Measurements from ENCODE around the gene PAGR1. TPM values are rescaled to one million over a fixed set of nuclear protein-coding genes. Genes with fewer than 3 reads are reported as not detected.
"Not testable (repeated sequence)": the region's sequence is repeated elsewhere in the genome, so short reads cannot be mapped to it uniquely, and the experiment has no call there.

The PAGR1 gene
- 13.2 and 15.2 TPM in 2 replicates for total RNA-seq

- peak; percentile 99 to 100 for DNase-seq (ENCODE audit: low read depth in 2 of 2)
Measured at GRCh38 chr16:29815793-29816693, at the start of gene PAGR1. PAGR1 (plus strand) TSS chr16:29816152; CDS start chr16:29816526, 374 bp downstream.

GRCh38 chr16:29766571-29766970 is 49.4 kb upstream of the PAGR1 start:
- no peak for DNase-seq (ENCODE audit: low read depth in 2 of 2)

GRCh38 chr16:29767062-29767461 is 48.9 kb upstream of the PAGR1 start:
- DNase-seq (ENCODE audit: low read depth in 2 of 2): no peak

- DNase-seq (ENCODE audit: low read depth in 2 of 2): no peak
Measured at GRCh38 chr16:29769507-29769906, 46.4 kb upstream of the PAGR1 start.

GRCh38 chr16:29770250-29770929 is 45.6 kb upstream of the PAGR1 start:
- no peak for DNase-seq (ENCODE audit: low read depth in 2 of 2)

- DNase-seq (ENCODE audit: low read depth in 2 of 2): not testable (repeated sequence)
Measured at GRCh38 chr16:29772330-29772729, 43.6 kb upstream of the PAGR1 start.

GRCh38 chr16:29774730-29775129 is 41.2 kb upstream of the PAGR1 start:
- no peak for DNase-seq (ENCODE audit: low read depth in 2 of 2)

- no peak for DNase-seq (ENCODE audit: low read depth in 2 of 2)
Measured at GRCh38 chr16:29775742-29776408, 40.1 kb upstream of the PAGR1 start.

- no peak for DNase-seq (ENCODE audit: low read depth in 2 of 2)
Measured at GRCh38 chr16:29777576-29778350, 38.2 kb upstream of the PAGR1 start, which contains the start of gene ZG16. ZG16 (plus strand) TSS chr16:29778256; CDS start chr16:29779267, 1,011 bp downstream.

- DNase-seq (ENCODE audit: low read depth in 2 of 2): no peak
Measured at GRCh38 chr16:29779474-29779873, 36.5 kb upstream of the PAGR1 start.

GRCh38 chr16:29783094-29783953 is 32.6 kb upstream of the PAGR1 start:
- DNase-seq (ENCODE audit: low read depth in 2 of 2): not testable (repeated sequence)

- DNase-seq (ENCODE audit: low read depth in 2 of 2): no peak
Measured at GRCh38 chr16:29784157-29784556, 31.8 kb upstream of the PAGR1 start.

- peak; percentile 21 to 70 for DNase-seq (ENCODE audit: low read depth in 2 of 2)
Measured at GRCh38 chr16:29784901-29785500, 31.0 kb upstream of the PAGR1 start.

GRCh38 chr16:29787155-29787554 is 28.8 kb upstream of the PAGR1 start:
- not testable (repeated sequence) for DNase-seq (ENCODE audit: low read depth in 2 of 2)

GRCh38 chr16:29789775-29790182 is 26.2 kb upstream of the PAGR1 start:
- no peak for DNase-seq (ENCODE audit: low read depth in 2 of 2)

- DNase-seq (ENCODE audit: low read depth in 2 of 2): peak; percentile 96 to 99
Measured at GRCh38 chr16:29790183-29790948, 25.6 kb upstream of the PAGR1 start, which contains the start of gene KIF22. KIF22 (plus strand) TSS chr16:29790751; CDS start chr16:29790760, 9 bp downstream.

GRCh38 chr16:29790949-29791844 is 24.8 kb upstream of the PAGR1 start:
- no peak for DNase-seq (ENCODE audit: low read depth in 2 of 2)

All from dermis microvascular lymphatic vessel endothelial cell (primary cell).